LNCaP clone FGC (cell line): ENCODE results near the gene GRIN2D.

Experiments
- DNase-seq: peaks from one replicate; pipeline ENCODE4 v3.0.0-alpha.2; 2011; ENCODE audit warnings: low read depth
- H3K4me3 ChIP-seq: 2 replicates; pipeline ENCODE4 v1.5.1; 2011; ENCODE audit warnings: mild to moderate bottlenecking, low read depth, low read length, control low read depth
- TF ChIP-seq, protein P1 (sequence below): IDR thresholded peaks from 2 replicates; pipeline ENCODE4 v1.5.1; 2012; ENCODE audit warnings: mild to moderate bottlenecking; ENCODE audit not compliant: control insufficient read depth, insufficient read depth; ENCODE audit errors: extremely low read depth

GRIN2D gene

GRCh38 chr19:48353677-48354076, 39.8 kb upstream of the GRIN2D start:
- no peak for DNase-seq
- TF ChIP-seq, protein P1, sequence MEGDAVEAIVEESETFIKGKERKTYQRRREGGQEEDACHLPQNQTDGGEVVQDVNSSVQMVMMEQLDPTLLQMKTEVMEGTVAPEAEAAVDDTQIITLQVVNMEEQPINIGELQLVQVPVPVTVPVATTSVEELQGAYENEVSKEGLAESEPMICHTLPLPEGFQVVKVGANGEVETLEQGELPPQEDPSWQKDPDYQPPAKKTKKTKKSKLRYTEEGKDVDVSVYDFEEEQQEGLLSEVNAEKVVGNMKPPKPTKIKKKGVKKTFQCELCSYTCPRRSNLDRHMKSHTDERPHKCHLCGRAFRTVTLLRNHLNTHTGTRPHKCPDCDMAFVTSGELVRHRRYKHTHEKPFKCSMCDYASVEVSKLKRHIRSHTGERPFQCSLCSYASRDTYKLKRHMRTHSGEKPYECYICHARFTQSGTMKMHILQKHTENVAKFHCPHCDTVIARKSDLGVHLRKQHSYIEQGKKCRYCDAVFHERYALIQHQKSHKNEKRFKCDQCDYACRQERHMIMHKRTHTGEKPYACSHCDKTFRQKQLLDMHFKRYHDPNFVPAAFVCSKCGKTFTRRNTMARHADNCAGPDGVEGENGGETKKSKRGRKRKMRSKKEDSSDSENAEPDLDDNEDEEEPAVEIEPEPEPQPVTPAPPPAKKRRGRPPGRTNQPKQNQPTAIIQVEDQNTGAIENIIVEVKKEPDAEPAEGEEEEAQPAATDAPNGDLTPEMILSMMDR: no peak
- H3K4me3 ChIP-seq: no peak overlapping the region

DNA sequence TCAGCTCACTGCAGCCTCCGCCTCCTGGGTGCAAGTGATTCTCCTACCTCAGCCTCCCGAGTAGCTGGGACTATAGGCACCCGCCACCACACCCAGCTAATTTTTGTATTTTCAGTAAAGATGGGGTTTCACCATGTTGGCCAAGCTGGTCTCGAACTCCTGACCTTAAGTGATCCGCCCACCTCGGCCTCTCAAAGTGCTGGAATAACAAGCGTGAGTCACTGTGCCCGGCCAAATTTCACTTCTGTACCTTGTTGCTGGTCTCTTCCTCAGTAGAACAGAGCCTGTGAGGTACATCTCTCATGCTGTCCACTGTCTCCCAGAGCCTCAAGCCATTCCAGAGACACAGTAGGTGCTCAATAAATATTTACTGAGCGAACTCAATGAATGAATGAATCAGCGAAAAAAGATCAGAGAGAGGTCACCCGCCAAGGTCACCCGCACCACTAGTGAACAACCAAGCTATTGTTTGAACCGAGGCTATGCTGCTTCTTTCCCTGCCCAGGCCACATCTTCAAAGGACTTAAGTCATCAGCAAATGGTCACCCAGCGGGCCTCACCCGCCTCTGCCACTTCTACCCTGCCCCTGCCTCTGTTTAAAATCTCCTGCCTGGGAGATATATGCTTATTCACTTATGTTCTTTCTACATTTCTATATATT, 39.0 kb upstream of the GRIN2D start:
- TF ChIP-seq, protein P1: no peak
- no peak overlapping the region for H3K4me3 ChIP-seq
- DNase-seq: no peak

DNA sequence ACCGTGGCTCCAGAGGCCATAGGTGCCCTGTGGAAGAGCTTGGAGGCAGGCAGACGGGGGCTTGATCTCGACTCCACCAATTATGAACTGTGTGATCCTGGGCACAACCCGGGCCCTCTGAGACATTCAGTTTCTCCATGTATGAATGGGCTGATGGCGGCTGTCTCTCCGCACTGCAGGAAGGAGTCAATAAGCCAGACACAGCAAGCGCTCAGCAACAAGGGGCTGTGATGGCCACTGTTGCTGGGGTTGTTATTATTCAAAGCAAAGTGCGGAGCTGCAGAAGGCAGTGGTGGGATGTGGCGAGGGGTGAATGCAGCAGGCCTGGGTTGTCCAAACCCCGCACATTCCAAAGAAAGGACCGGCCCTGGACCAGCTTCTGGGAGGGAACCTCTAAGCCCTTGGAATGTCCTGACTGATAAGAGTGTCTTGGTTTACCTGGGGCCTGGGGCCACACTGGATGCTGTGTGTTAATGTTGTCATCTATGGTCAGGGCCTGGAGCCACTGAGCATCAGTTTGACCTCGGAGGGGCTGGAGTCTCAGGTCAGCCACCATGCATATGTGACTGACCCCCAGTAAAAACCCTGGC, 38.0 kb upstream of the GRIN2D start:
- H3K4me3 ChIP-seq: no peak overlapping the region
- TF ChIP-seq, protein P1: no peak
- DNase-seq: no peak

- H3K4me3 ChIP-seq: no peak overlapping the region
- TF ChIP-seq, protein P1: no peak
These were observed 34.3 kb upstream of the GRIN2D start for GRCh38 chr19:48359123-48359522.

DNA sequence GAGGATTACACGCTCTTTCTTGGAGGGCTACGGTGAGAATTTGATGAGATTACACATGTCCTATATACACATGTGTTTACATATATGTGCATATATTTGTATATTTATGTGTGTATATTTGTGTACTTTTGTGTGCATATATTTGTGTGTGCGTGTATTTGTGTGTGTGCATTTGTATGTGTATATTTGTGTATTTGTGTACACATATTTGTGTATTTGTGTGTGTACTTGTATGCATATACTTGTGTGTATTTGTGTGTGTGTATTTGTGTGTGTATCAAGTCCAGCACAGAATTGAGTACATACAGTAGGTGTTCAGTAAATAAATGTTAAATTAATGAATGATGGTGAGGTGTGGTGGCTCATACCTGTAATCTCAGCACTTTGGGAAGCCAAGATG, 31.6 kb upstream of the GRIN2D start:
- TF ChIP-seq, protein P1: no peak
- DNase-seq: no peak
- no peak overlapping the region for H3K4me3 ChIP-seq

More at GRCh38 chr19:48359123-48359522, 34.3 kb upstream of the GRIN2D start:
- DNase-seq: no peak

DNA sequence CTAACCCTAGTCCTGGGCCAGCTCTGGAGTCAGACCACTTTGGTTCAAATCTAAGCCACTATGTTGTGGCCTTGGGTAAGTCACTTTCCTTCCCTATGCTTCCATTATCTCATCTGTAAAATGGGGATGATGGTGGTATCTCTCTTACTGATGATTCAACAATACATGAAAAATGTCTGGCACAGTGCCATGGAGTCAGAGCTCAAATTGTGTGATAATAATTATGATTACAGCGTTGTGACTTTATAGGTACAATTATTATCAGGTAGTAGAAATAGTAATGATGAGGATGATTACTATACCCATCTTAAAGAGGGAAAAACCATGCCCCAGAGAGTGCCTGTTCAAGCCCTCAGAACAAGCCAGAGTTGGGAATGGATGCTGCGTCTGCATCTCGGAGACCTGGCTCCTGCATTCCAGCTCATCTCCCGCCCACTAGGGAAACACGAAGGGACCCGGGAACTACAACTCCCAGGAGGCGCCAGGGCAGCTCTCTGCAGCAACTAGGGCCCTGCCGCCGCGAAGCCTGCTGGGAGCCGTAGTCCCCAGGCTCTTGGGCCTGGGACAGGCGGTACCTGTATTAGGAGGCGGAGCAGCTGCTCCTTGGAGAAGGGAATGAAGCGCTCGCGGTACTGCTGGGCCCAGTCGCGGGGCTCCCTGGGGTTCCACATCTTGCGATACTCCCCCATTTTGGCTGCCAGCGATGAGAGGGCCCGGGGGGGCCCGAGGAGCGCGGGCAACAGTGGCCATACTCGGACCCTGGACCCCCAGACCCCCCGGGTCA, 30.6 kb upstream of the GRIN2D start:
- peak overlapping the region; percentile 60 for H3K4me3 ChIP-seq
- DNase-seq: peak; percentile 74
- TF ChIP-seq, protein P1: no peak
